ENCODE measurements around the gene PTPN20. TPM values are rescaled to one million over a fixed set of nuclear protein-coding genes. Genes with fewer than 3 reads are reported as not detected.

The PTPN20 gene
- total RNA-seq, 3 donors from 2014 or later (not counting 1 experiment from before 2014, with no cell fraction given): 0.78 to 1.6 TPM; not detected in 1

DNA sequence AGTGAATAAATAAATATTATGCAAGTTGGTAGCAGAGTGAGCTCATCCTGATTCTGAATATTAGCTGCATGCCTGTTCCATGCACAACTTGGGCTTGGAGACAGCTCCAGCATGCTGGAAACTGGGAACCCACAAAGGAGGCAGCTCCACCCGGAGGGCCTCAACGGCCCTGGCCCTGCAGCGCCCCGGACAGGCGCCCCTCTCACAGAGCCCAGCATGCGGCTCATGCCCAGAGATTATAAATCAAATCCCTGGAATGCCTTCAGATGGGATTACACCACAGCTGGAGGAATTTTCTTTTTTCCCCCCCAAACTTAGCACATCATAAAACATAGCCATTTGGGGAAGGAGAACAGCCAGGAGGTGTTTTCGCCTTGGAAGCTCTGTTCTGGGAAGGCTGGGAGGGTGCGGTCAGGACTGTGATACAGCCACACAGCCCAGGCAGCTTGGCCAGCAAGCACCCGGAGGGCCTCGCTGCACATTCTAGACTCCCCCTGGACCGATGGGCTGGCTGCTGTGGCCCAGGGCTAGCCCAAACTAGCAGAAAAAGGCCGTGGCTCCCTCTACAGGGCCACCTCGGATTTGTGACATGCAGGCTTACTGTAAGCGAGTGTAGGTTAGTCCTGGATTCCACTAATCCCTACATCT is 102.4 kb downstream of the PTPN20 start:
- WGBS (ENCODE audit: insufficient coverage): 88% methylated on average over 14 of the region's 14 CpGs
- Histone ChIP-seq H3K4me1 (ENCODE audit: control insufficient read depth, insufficient read depth, low read length) (no peaks in the 10 kb centered on the region), H3K27me3 (ENCODE audit: control insufficient read depth, insufficient read depth, low read length) (no peaks in the 10 kb centered on the region), H3K9me3 (ENCODE audit: control insufficient read depth, insufficient read depth, low read length) (no peaks in the 10 kb centered on the region), H3K36me3 (ENCODE audit: control insufficient read depth, insufficient read depth, low read length) (no peaks in the 10 kb centered on the region), H3K27ac (ENCODE audit: low read length) (no peak overlapping the region), H3K4me3 (ENCODE audit: low read length) (no peak overlapping the region)
- no peak for DNase-seq
- TF ChIP-seq, protein P1, sequence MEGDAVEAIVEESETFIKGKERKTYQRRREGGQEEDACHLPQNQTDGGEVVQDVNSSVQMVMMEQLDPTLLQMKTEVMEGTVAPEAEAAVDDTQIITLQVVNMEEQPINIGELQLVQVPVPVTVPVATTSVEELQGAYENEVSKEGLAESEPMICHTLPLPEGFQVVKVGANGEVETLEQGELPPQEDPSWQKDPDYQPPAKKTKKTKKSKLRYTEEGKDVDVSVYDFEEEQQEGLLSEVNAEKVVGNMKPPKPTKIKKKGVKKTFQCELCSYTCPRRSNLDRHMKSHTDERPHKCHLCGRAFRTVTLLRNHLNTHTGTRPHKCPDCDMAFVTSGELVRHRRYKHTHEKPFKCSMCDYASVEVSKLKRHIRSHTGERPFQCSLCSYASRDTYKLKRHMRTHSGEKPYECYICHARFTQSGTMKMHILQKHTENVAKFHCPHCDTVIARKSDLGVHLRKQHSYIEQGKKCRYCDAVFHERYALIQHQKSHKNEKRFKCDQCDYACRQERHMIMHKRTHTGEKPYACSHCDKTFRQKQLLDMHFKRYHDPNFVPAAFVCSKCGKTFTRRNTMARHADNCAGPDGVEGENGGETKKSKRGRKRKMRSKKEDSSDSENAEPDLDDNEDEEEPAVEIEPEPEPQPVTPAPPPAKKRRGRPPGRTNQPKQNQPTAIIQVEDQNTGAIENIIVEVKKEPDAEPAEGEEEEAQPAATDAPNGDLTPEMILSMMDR (IDR thresholded peaks at IDR 0.05): no peak
- no peak overlapping the region for H3K4me3 Mint-ChIP-seq
- no peak overlapping the region for H3K27ac Mint-ChIP-seq
- no peaks in the 10 kb centered on the region for H3K9me3 Mint-ChIP-seq
- no peaks in the 10 kb centered on the region for H3K36me3 Mint-ChIP-seq
- peaks cover 8 to 21% of the 10 kb centered on the region in 2 donors for H3K27me3 Mint-ChIP-seq (ENCODE audit: low read depth in 2 of 2)
- no peaks in the 10 kb centered on the region for H3K4me1 Mint-ChIP-seq
- ATAC-seq: no peak
- intact Hi-C loops (cut with micrococcal nuclease): no loop called here

DNA sequence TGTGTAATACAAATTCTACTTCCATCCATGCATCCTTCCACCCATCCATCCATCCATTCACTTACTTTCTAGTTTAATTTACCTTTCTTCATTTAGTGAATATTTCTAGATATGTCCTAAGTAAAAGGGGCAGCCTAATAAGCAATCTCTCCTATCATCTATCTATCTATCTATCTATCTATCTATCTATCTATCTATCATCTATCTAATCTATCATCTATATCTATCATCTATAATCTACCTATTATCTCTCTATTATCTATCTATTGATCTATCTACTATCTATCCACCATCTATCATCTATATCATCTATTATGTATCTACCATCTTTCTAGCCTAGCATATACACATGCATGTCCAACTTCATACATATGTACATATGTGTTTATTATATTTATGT is 104.2 kb downstream of the PTPN20 start:
- no peak overlapping the region for H3K27ac ChIP-seq (ENCODE audit: low read length)
- no peaks in the 10 kb centered on the region for H3K4me1 Mint-ChIP-seq
- no peaks in the 10 kb centered on the region for H3K27me3 ChIP-seq (ENCODE audit: control insufficient read depth, insufficient read depth, low read length)
- TF ChIP-seq, protein P1 (IDR thresholded peaks at IDR 0.05): no peak
- H3K27ac Mint-ChIP-seq: no peak overlapping the region
- H3K36me3 Mint-ChIP-seq: no peaks in the 10 kb centered on the region
- no peaks in the 10 kb centered on the region for H3K9me3 ChIP-seq (ENCODE audit: control insufficient read depth, insufficient read depth, low read length)
- no peaks in the 10 kb centered on the region for H3K36me3 ChIP-seq (ENCODE audit: control insufficient read depth, insufficient read depth, low read length)
- H3K4me3 ChIP-seq (ENCODE audit: low read length): no peak overlapping the region
- ATAC-seq: no peak
- intact Hi-C loops (cut with micrococcal nuclease): no loop called here
- no peaks in the 10 kb centered on the region for H3K9me3 Mint-ChIP-seq
- H3K27me3 Mint-ChIP-seq (ENCODE audit: low read depth in 2 of 2): peaks cover 3 to 9% of the 10 kb centered on the region in 2 donors
- DNase-seq: no peak
- H3K4me3 Mint-ChIP-seq: no peak overlapping the region
- no peaks in the 10 kb centered on the region for H3K4me1 ChIP-seq (ENCODE audit: control insufficient read depth, insufficient read depth, low read length)

DNA sequence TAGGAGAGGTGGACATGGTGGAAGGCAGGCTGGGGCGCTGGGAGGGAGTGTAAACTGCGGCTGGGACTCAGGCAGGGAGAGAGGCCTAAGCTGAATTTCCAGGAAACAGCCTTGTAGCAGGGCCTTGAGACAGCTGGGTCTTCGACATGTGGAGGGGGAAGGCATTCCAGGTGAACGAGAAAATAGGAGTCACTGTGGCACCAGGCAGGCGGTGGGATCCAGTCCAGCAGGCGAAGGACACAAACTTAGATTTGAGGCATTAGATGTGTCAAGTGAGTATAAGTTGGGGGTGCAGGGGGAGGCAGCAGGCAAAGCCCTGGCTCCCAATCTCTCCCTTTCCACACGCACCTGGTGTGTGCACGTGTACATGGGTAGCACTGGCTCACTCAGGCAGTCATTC is 105.3 kb downstream of the PTPN20 start:
- Histone ChIP-seq H3K36me3 (ENCODE audit: control insufficient read depth, insufficient read depth, low read length) (no peaks in the 10 kb centered on the region), H3K4me3 (ENCODE audit: low read length) (no peak overlapping the region), H3K4me1 (ENCODE audit: control insufficient read depth, insufficient read depth, low read length) (no peaks in the 10 kb centered on the region), H3K9me3 (ENCODE audit: control insufficient read depth, insufficient read depth, low read length) (no peaks in the 10 kb centered on the region), H3K27ac (ENCODE audit: low read length) (no peak overlapping the region), H3K27me3 (ENCODE audit: control insufficient read depth, insufficient read depth, low read length) (no peaks in the 10 kb centered on the region)
- 93% methylated on average over 6 of the region's 8 CpGs for WGBS (ENCODE audit: insufficient coverage)
- Mint-ChIP-seq H3K4me3 (no peak overlapping the region), H3K36me3 (no peaks in the 10 kb centered on the region), H3K27me3 (ENCODE audit: low read depth in 2 of 2) (peaks cover 0 to 9% of the 10 kb centered on the region in 2 donors), H3K27ac (no peak overlapping the region), H3K4me1 (no peaks in the 10 kb centered on the region), H3K9me3 (no peaks in the 10 kb centered on the region)
- DNase-seq: no peak
- intact Hi-C loops (cut with micrococcal nuclease): no loop called here
- TF ChIP-seq, protein P1 (IDR thresholded peaks at IDR 0.05): no peak
- no peak for ATAC-seq
